GM19467 (cell line): ENCODE data around the gene RER1.
A peak's percentile ranks its signal among the peaks of the same experiment; 100 is the strongest.

ENCODE experiments used
- ATAC-seq: cut with Tn5 transposase; IDR thresholded peaks from one replicate; pipeline ENCODE4 v1.9.1; 2021; ENCODE audit warnings: mild to moderate bottlenecking, moderate library complexity; ENCODE audit not compliant: unreplicated experiment

RER1 gene, protein sequence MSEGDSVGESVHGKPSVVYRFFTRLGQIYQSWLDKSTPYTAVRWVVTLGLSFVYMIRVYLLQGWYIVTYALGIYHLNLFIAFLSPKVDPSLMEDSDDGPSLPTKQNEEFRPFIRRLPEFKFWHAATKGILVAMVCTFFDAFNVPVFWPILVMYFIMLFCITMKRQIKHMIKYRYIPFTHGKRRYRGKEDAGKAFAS

DNA sequence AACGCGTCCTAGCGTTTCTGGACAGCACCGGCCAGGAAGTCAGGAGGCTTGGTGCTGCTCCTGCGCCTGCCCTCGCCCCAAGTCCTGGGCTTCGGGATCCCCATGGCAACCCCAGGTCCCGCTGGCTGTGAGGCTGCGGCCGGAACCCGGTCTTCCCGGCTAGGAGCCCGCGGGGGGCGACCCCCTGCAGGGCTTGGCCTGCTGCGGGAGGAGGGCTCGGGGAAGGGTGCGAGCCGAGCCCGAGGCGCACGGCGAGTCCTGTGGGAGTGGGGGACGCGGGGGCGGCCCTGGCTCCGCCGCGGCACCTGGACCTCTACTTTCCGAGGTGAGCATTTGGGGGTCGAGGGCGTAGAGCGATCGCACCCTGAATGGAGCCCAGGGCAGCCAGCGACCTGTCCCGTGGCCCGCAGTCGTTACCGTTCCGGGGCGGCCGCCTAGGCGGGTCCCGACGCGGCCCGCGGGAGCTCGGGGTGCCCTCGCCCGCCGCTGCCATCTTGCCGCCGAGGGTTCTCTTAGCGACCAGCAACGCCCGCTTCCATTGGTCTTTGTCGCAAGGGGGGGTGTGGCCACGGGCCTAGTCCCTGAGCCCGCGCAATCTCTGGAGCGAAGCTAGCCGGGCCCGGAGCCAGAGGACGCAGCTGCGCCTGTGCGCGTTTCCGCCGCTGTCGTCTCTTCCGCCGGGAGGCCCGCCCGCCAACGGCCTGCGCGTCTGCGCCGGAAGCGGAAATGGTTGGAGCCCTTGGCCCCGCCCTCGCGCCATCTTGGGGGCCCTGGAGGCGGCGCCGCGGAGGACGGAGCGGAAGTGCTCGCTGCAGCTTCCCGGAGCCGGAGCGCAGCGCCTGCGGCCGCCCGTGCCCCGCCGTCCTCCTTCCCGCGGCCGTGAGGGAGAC is at the start of gene RER1, which contains the start of gene MORN1:
RER1 (plus strand) TSS at position 801 of the 890 bp plus-strand sequence. CDS start 3,950 bp downstream, outside the sequence.
MORN1 (minus strand) TSS at position 514 of the 890 bp plus-strand sequence; CDS start at position 493, 21 bp downstream.
- peak; percentile 93 for ATAC-seq

GRCh38 chr1:2342384-2343022 is 49.1 kb upstream of the RER1 start:
- no peak for ATAC-seq

DNA sequence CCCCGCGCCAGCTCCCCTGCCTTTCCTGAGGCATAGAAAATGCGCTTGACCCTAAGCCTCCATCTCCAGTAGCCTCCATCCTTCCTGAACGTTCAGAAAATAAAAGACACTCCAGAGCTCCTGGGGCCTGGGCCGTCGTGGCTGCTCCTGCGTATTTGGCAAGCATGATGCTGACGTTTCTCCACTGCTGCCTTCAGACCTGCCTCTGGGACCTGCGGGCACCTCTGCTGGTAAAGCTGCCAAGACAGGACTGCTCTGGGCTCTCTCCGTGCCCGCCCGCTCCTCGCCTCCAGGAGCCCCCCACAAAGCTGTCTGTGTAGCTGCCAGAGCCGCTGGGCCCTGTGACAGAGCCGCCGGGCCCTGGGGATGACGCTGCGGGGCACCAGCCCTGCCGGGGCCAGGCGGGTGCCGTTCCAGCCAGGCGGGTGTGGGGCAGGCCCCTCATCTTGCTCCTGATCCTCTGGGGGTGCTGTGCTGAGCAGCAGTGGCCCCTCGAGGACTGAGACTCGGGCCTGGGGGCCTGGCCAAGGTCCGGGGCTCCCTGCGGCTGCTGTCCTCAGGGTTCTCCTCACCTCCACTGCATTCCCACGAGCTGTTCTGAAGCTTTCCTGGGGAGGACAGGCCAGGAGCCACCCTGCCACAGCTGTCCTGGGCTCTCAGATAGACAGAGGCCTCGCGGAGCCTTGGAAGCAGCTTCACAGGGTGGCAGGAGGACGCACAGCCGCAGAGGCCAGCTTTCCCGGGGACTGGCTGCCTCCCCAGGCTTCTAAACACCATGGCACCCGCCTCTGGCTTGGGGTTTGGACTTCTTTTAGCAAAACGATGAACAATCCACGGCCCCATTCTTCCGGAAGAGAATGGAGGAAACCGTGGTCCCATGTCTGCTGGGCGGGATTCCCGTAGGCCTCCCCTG is 48.4 kb upstream of the RER1 start:
- ATAC-seq: no peak

GRCh38 chr1:2344121-2344681 is 47.4 kb upstream of the RER1 start:
- no peak for ATAC-seq

- no peak for ATAC-seq
Observed at GRCh38 chr1:2344744-2345296, 46.8 kb upstream of the RER1 start.

DNA sequence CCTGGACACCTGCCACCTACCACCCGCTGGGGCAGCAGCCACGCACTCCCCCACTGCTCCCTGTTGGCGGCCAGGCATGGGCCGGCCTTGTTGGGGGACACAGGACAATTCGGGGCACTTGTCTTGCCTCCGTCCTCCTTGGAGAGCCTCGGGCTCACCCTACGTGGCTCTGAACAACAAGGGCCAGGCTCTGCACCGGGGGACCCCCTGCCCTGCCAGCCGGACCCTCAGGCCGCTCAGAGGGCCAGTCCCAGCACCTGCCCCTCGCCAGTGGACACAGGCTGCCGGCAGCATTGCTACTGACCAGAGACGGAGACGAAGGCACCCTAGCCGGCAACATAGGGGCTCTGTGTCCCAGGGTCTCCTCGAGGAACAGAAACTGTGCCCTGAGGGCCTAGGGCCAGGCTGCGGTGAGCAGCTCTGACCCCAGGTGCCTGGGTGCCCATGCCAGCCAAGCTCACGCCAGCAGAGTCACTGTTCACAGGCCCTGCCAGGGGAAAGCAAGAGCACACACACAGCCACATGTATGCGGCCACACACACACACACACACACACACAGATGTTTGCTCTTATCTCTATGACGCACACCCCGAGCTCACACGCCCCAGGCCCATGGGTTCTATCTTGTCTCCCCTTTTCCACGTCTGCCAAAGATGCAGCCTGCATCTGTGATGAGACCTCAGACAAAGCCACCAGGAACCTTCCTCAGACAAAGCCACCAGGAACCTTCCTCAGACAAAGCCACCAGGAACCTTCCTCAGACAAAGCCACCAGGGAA is 46.2 kb upstream of the RER1 start:
- no peak for ATAC-seq

- no peak for ATAC-seq
Observed at GRCh38 chr1:2346691-2347408, 44.8 kb upstream of the RER1 start.

- no peak for ATAC-seq
Observed at GRCh38 chr1:2347409-2347785, 44.2 kb upstream of the RER1 start.

GRCh38 chr1:2347896-2348295 is 43.7 kb upstream of the RER1 start:
- ATAC-seq: no peak

DNA sequence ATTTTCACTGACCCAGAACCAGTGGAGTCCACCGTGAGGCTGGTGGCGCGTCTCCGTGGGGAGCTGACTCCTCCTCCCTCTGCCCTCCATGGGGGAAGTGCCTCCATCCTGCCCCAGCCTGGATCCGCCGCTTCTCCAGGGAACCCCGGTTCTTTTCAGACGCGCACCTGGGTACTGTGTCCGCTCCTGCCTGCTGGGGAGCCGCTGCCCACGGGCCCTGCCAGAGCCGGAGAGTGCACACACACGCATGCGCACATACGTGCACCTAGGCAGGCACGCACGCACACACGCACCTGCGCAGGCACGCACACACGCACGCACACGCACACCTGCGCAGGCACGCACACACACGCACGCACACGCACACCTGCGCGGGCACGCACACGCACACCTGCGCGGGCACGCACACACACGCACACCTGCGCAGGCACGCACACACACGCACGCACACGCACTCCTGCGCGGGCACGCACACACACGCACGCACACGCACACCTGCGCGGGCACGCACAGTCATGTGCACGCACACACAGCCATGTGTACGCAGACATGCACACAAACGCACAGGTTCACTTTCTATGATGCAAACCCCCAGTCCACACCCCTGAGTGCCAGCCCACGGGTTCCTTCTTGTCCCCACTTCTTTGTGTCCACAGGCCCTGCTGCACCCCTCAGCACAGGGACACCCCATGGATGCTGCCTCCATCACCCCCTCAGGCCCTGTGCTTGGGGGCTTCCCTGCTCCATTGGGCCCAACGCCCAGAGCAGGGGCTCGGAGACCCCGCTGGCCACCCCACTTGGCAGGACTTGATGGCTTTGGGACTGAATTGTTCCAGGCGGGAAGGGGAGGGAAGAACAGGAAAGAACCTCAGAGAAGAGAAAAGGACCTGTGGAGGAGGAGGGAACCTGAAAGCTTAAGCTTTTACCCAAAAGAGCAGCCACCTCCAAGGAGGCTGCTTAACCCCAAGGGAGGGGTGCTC is 43.0 kb upstream of the RER1 start:
- no peak for ATAC-seq

- no peak for ATAC-seq
Observed at GRCh38 chr1:2349806-2350205, 41.8 kb upstream of the RER1 start.

GRCh38 chr1:2350501-2350900 is 41.1 kb upstream of the RER1 start:
- ATAC-seq: no peak

DNA sequence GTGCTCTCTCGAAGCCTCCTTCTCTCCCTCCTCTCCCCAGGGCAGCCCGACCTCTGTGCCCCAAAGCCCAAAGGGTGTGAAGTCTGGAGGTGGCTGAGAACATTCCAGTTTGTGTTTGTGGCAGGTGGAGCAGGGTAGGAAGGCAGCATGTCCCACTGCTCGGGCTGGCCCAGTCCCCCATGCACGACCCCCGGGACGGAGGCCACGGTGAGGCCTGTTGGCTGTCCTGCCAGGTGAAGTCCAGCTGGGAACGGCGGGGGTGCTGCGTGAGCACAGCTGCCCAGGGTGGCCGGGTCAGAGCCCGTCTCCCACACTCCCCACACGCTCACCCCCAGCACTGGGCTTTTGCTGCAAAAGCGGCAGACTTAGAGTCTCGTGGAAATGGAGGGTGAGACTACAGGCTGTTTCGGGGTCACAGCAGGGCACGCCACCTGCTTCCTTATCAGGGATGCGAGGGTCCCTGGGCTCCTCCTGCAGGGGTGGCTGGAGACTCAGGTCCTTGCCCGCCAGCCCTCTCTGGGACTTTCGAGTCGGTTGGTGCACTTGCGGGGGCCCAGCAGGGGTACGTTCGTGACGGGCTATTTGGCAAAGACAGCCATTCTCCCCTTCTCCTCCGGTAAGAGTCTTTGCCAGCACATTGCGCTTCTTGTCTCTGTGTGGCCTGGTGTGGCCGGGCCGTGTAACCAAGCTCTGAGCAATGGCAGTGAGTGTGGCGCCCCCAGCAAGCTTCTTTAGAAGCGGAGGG is 40.6 kb upstream of the RER1 start:
- ATAC-seq: no peak

DNA sequence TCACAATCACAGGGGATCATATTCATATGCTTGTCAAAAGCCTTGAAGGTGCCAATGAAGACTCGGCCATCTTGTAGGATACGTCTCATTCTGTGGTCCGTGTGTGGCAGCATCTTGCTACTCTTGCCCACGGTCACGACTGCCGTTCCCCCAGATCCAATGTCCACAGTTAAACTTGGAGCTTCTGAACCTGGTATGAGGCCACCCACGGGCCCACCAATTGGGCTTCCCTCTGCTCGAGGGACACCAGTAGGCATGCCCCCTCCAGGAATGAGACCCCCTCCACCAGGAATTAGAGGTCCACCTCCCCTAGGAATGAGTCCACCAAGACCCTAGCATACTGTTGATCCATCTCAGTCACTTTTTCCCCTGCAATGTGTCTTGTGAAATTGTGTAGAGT is 39.9 kb upstream of the RER1 start:
- ATAC-seq: no peak

- ATAC-seq: no peak
Observed at GRCh38 chr1:2352341-2352896, 39.2 kb upstream of the RER1 start.

DNA sequence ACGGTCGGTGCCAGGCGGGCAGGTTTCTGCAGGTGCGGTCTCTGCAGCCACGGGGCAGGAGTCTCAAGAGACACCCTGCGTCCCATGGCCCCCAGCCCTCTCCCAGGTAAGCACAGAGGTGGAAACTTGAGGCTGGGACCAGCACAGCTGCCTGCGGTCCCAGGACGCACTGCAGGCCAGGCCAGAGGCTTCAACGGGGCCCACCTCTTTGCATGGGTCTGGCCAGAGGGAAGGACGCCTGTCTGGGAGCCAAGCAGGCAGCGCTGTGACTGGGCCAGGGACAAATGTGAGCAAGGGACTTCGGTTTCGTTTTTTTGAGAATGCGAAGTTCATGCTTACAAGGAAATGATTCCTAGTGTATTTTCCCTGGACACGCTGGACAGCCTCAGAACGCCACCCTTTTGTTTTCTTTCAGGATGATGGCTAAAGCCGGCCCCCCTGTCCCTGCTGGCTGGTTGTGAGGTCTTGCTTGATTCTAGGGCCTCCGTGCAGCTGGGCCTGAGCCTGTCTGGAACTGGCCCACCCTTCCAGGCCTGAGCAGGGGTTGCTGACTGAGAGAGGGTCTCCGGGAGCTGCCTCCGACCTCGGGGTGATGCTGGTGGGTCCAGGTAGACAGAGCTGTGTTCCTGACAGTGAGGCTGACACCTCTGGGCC is 38.6 kb upstream of the RER1 start:
- no peak for ATAC-seq
